B cell (primary cell): ENCODE data around the gene SLFN13. TPM values are rescaled to one million over a fixed set of nuclear protein-coding genes. Genes with fewer than 3 reads are reported as not detected.

ENCODE experiments used
- ATAC-seq: fragments of 200-7000 bp; cut with Tn5 transposase; one replicate; pipeline ENCODE4 v1.10.0; 2021; ENCODE audit warnings: low read depth, mild to moderate bottlenecking, moderate number of reproducible peaks, moderate library complexity
- CTCF ChIA-PET: fragments of 350-600 bp; sonication (Branson Sonifier 250); formaldehyde crosslinking; loops from one replicate; lab custom pipeline; 2021; ENCODE audit warnings: antibody characterized with exemption, inconsistent platforms; lab: Charles Lee
- POLR2A ChIA-PET: fragments of 350-600 bp; sonication (Branson Sonifier 250); formaldehyde crosslinking; loops from one replicate; lab custom pipeline; 2021; ENCODE audit warnings: antibody characterized with exemption; lab: Charles Lee
- DNase-seq: peaks from one replicate; pipeline ENCODE4 v3.0.0; 2013
- H2AFZ ChIP-seq: 2 replicates; pipeline ENCODE4 v1.6.1; 2012; ENCODE audit warnings: mild to moderate bottlenecking, low read depth, low read length; ENCODE audit not compliant: insufficient read depth, poor library complexity, severe bottlenecking
- H3K27ac ChIP-seq, 2 donors: 1 replicate in 1 of 2; 2 replicates in 1 of 2; pipeline ENCODE4 v1.5.1; 2012 to 2013; ENCODE audit warnings: low read length in 2 of 2, mild to moderate bottlenecking in 2 of 2, moderate library complexity in 1 of 2
- H3K27me3 ChIP-seq, 4 experiments: fragments of 200-600 bp in 1 of 4; sonication (generic) in 1 of 4; replicated peaks in 1 of 4; 1 replicate in 2 of 4; 2 replicates in 2 of 4; pipeline versions ENCODE4 v1.6.1 to v1.7.0; 2013 to 2016; ENCODE audit warnings: low read length in 3 of 4, mild to moderate bottlenecking in 2 of 4, mixed read lengths in 1 of 4, moderate library complexity in 1 of 4; ENCODE audit not compliant: insufficient read depth in 4 of 4, control insufficient read depth in 3 of 4; ENCODE audit errors: control extremely low read depth in 1 of 4
- H3K36me3 ChIP-seq, 2 experiments: replicated peaks in 1 of 2; 1 replicate in 1 of 2; 2 replicates in 1 of 2; pipeline versions ENCODE4 v1.6.1 to v1.7.1; 2013; ENCODE audit warnings: low read length in 1 of 2; ENCODE audit not compliant: insufficient read depth in 2 of 2, control insufficient read depth in 1 of 2; ENCODE audit errors: control extremely low read depth in 1 of 2, extremely low read depth in 1 of 2
- H3K4me1 ChIP-seq, 2 donors: fragments of 200-600 bp in 1 of 2; sonication (generic) in 1 of 2; 1 replicate in 1 of 2; 2 replicates in 1 of 2; pipeline versions ENCODE4 v1.5.1 to v1.6.1; 2013 to 2017; ENCODE audit warnings: low read length in 2 of 2; ENCODE audit not compliant: control insufficient read depth in 2 of 2, insufficient read depth in 2 of 2
- H3K4me2 ChIP-seq: replicated peaks from 2 replicates; pipeline ENCODE3; 2012; ENCODE audit warnings: mild to moderate bottlenecking, low read depth, low read length; ENCODE audit not compliant: poor library complexity, severe bottlenecking
- H3K4me3 ChIP-seq, 5 experiments: fragments of 200-600 bp in 1 of 5; sonication (generic) in 1 of 5; 1 replicate in 3 of 5; 2 replicates in 2 of 5; pipeline versions ENCODE4 v1.5.1 to v1.7.0; 2011 to 2016; ENCODE audit warnings: low read length in 4 of 5, mild to moderate bottlenecking in 4 of 5, low read depth in 2 of 5, control low read depth in 1 of 5, moderate library complexity in 1 of 5; ENCODE audit not compliant: insufficient read depth in 1 of 5; ENCODE audit errors: control extremely low read depth in 1 of 5, extremely low read depth in 1 of 5
- H3K79me2 ChIP-seq: fragments of 200-600 bp; sonication (generic); one replicate; pipeline ENCODE4 v1.6.0; 2016; ENCODE audit warnings: low read length; ENCODE audit not compliant: control insufficient read depth, insufficient read depth
- H3K9ac ChIP-seq: fragments of 200-600 bp; sonication (generic); 2 replicates; pipeline ENCODE4 v1.6.1; 2017; ENCODE audit warnings: mild to moderate bottlenecking, low read length, moderate library complexity
- H3K9me3 ChIP-seq, 3 donors: one replicate each; pipeline versions ENCODE4 v1.6.1 to v1.7.1; 2013; ENCODE audit warnings: low read length in 2 of 3; ENCODE audit not compliant: control insufficient read depth in 2 of 3, insufficient read depth in 1 of 3; ENCODE audit errors: control extremely low read depth in 1 of 3
- H4K20me1 ChIP-seq: 2 replicates; pipeline ENCODE4 v1.6.0; 2012; ENCODE audit warnings: mild to moderate bottlenecking, low read length; ENCODE audit not compliant: insufficient read depth, control insufficient read depth, poor library complexity, severe bottlenecking
- H3K27ac Mint-ChIP-seq: one replicate; pipeline ENCODE4 v1.8.0; 2021; ENCODE audit warnings: mixed read lengths
- H3K27me3 Mint-ChIP-seq: one replicate; pipeline ENCODE4 v1.8.0; 2021; ENCODE audit warnings: mixed read lengths
- H3K4me1 Mint-ChIP-seq: one replicate; pipeline ENCODE4 v1.8.0; 2021; ENCODE audit warnings: mixed read lengths
- H3K4me3 Mint-ChIP-seq: one replicate; pipeline ENCODE4 v1.8.0; 2021; ENCODE audit warnings: mixed read lengths
- H3K9me3 Mint-ChIP-seq: one replicate; pipeline ENCODE4 v1.8.0; 2022; ENCODE audit warnings: mixed read lengths; ENCODE audit not compliant: insufficient read depth
- CTCF ChIP-seq: fragments of 200-600 bp; IDR thresholded peaks from one replicate; pipeline ENCODE4 v1.8.0; 2022; ENCODE audit warnings: antibody characterized with exemption, mild to moderate bottlenecking
- EZH2 ChIP-seq: IDR thresholded peaks from 2 replicates; pipeline ENCODE4 v1.6.1; 2012; ENCODE audit warnings: borderline replicate concordance, low read depth, mild to moderate bottlenecking, moderate library complexity, low read length; ENCODE audit not compliant: insufficient read depth, poor library complexity, severe bottlenecking
- WGBS: methylation state at CpG from one replicate; pipeline ENCODE4 v1.1.5; 2013; ENCODE audit warnings: missing lambda C conversion rate; ENCODE audit not compliant: insufficient coverage; 5-methylcytosine and 5-hydroxymethylcytosine counted together
- intact Hi-C: fragments of 100-400 bp; cut with micrococcal nuclease; formaldehyde crosslinking; loops from one replicate; pipeline ENCODE4 v1.10.0; 2022
- polyA plus RNA-seq: library from polyadenylated mRNA; depleted of rRNA; stranded (reverse); fragments of >200 nt; gene quantifications from 2 replicates; pipeline ENCODE4 v1.2.3, GENCODE V29; 2012
- total RNA-seq, 2 donors: library from RNA; stranded (reverse); fragments of 120-200 nt in 1 of 2; gene quantifications; 1 replicate in 1 of 2; 2 replicates in 1 of 2; pipeline versions ENCODE4 v1.2.3 to v1.2.4, GENCODE V29; 2013 to 2022

The SLFN13 gene
- total and polyA plus RNA-seq, 2 donors (not counting 1 experiment from before 2014, with no cell fraction given) = 9.5 to 31.0 TPM

- Mint-ChIP-seq H3K27me3 (peaks cover 55% of the 10 kb centered on the region), H3K27ac (peak overlapping the region; percentile 59), H3K9me3 (peaks cover 3% of the 10 kb centered on the region), H3K4me3 (peak overlapping the region; percentile 18), H3K4me1 (peaks cover 29% of the 10 kb centered on the region)
- TF ChIP-seq EZH2 (no peak), CTCF (no peak)
- Histone ChIP-seq H3K36me3 (no peaks in the 10 kb centered on the region), H3K9me3 (peaks cover 11 to 35% (median 16%) of the 10 kb centered on the region in 3 donors), H3K79me2 (no peaks in the 10 kb centered on the region), H3K9ac (no peak overlapping the region), H3K27ac (no peak overlapping the region), H3K4me3 (no peak overlapping the region), H2AFZ (no peak overlapping the region), H4K20me1 (no peaks in the 10 kb centered on the region), H3K4me1 (peaks cover 24 to 29% of the 10 kb centered on the region in 2 donors), H3K27me3 (peaks cover 0 to 59% (median 49%) of the 10 kb centered on the region in 4 experiments), H3K4me2 (no peak overlapping the region)
- intact Hi-C loops = loop anchor here (1.0 kb wide), 2 partner anchors 9 to 177 kb away; no protein-coding TSS in a partner anchor
- ATAC-seq = no peak
- CTCF ChIA-PET = interaction anchor here (0.8 to 4.7 kb wide), 4 partner anchors 41 to 176 kb away, joined by 3 to 59 read pairs (median 6); partner anchors contain the start of genes SLFN12L and SLFN13
- 41% methylated on average over 14 of the region's 15 CpGs for WGBS
- POLR2A ChIA-PET = interaction anchor here (1.3 kb wide), 1 partner anchor 115 kb away, joined by 5 read pairs; the partner anchor contains the start of gene SLFN11
- DNase-seq = peak; percentile 38
These were observed 40.4 kb upstream of the SLFN13 start for GRCh38 chr17:35488991-35489390.
